MM.1S (cell line): Measurements from ENCODE around the gene SHC1.
"Not testable (repeated sequence)": the region's sequence is repeated elsewhere in the genome, so short reads cannot be mapped to it uniquely, and the experiment has no call there.

Experiments
- DNase-seq: peaks from one replicate; pipeline ENCODE4 v3.0.0-alpha.2; 2015
- H2AFZ ChIP-seq: fragments of 300-600 bp; sonication (generic); 2 replicates; pipeline ENCODE4 v1.6.0; 2016; ENCODE audit warnings: antibody characterized with exemption, low read length
- H3F3A ChIP-seq: fragments of 300-600 bp; sonication (generic); 2 replicates; pipeline ENCODE4 v1.6.1; 2016; ENCODE audit warnings: mild to moderate bottlenecking, antibody characterized with exemption, low read length, moderate library complexity, mixed read lengths; ENCODE audit not compliant: insufficient read depth
- H3K27ac ChIP-seq: fragments of 300-600 bp; sonication (generic); 2 replicates; pipeline ENCODE4 v1.5.1; 2016; ENCODE audit warnings: mild to moderate bottlenecking, low read length
- H3K27me3 ChIP-seq: fragments of 300-600 bp; sonication (generic); replicated peaks from 2 replicates; pipeline ENCODE4 v1.6.0; 2016; ENCODE audit warnings: low read length; ENCODE audit not compliant: insufficient read depth
- H3K36me3 ChIP-seq: fragments of 300-600 bp; sonication (generic); replicated peaks from 2 replicates; pipeline ENCODE4 v1.6.1; 2016; ENCODE audit warnings: mild to moderate bottlenecking, low read length, mixed read lengths; ENCODE audit not compliant: insufficient read depth
- H3K4me1 ChIP-seq: fragments of 300-600 bp; sonication (generic); 2 replicates; pipeline ENCODE4 v1.6.1; 2016; ENCODE audit warnings: low read length, mixed read lengths
- H3K4me2 ChIP-seq: fragments of 300-600 bp; sonication (generic); 2 replicates; pipeline ENCODE4 v1.6.0; 2016; ENCODE audit warnings: low read depth, low read length
- H3K4me3 ChIP-seq: fragments of 300-600 bp; sonication (generic); 2 replicates; pipeline ENCODE4 v1.5.1; 2016; ENCODE audit warnings: low read length, mixed read lengths
- H3K79me2 ChIP-seq: fragments of 300-600 bp; sonication (generic); 2 replicates; pipeline ENCODE4 v1.6.1; 2016; ENCODE audit warnings: mixed run types, low read length, mixed read lengths
- H3K9ac ChIP-seq: fragments of 300-600 bp; sonication (generic); 2 replicates; pipeline ENCODE4 v1.6.1; 2016; ENCODE audit warnings: low read length, mixed read lengths
- H3K9me2 ChIP-seq: fragments of 300-600 bp; sonication (generic); replicated peaks from 2 replicates; pipeline ENCODE4 v1.6.1; 2016; ENCODE audit warnings: mild to moderate bottlenecking, low read length, mixed read lengths; ENCODE audit not compliant: insufficient read depth
- H3K9me3 ChIP-seq: fragments of 300-600 bp; sonication (generic); replicated peaks from 2 replicates; pipeline ENCODE4 v1.6.1; 2016; ENCODE audit warnings: mild to moderate bottlenecking, low read length, mixed read lengths; ENCODE audit not compliant: insufficient read depth
- H4K20me1 ChIP-seq: fragments of 300-600 bp; sonication (generic); 2 replicates; pipeline ENCODE4 v1.6.1; 2016; ENCODE audit warnings: mild to moderate bottlenecking, low read length, moderate library complexity, mixed read lengths; ENCODE audit not compliant: insufficient read depth
- EZH2 ChIP-seq: fragments of 300-600 bp; sonication (generic); optimal IDR thresholded peaks from 2 replicates; pipeline ENCODE3; 2017; ENCODE audit warnings: low read depth, mild to moderate bottlenecking, antibody characterized with exemption, low read length, mixed read lengths
- EZH2phosphoT487 ChIP-seq: fragments of 300-600 bp; sonication (generic); IDR thresholded peaks from 2 replicates; pipeline ENCODE4 v1.6.1; 2018; ENCODE audit warnings: antibody characterized with exemption, low read length
- TF ChIP-seq, protein P1 (sequence below): fragments of 300-600 bp; sonication (generic); IDR thresholded peaks from 2 replicates; pipeline ENCODE4 v1.5.1; 2016; ENCODE audit warnings: antibody characterized with exemption, low read length, mixed read lengths

The SHC1 gene

GRCh38 chr1:154988058-154988954 lies 17.8 kb upstream of the SHC1 start:
- no peaks in the 10 kb centered on the region for H3K4me1 ChIP-seq
- H3K27ac ChIP-seq = no peak overlapping the region
- no peaks in the 10 kb centered on the region for H3K9me2 ChIP-seq
- H3K9ac ChIP-seq = no peak overlapping the region
- DNase-seq = peak; percentile 15
- H3K4me3 ChIP-seq = no peak overlapping the region
- no peak overlapping the region for H2AFZ ChIP-seq
- no peaks in the 10 kb centered on the region for H4K20me1 ChIP-seq
- H3F3A ChIP-seq = peaks cover 24% of the 10 kb centered on the region
- H3K4me2 ChIP-seq = no peak overlapping the region
- H3K27me3 ChIP-seq = no peaks in the 10 kb centered on the region
- H3K36me3 ChIP-seq = peaks cover 16% of the 10 kb centered on the region
- H3K79me2 ChIP-seq = peaks cover 69% of the 10 kb centered on the region
- TF ChIP-seq EZH2phosphoT487 (no peak), EZH2 (no peak)
- TF ChIP-seq, protein P1, sequence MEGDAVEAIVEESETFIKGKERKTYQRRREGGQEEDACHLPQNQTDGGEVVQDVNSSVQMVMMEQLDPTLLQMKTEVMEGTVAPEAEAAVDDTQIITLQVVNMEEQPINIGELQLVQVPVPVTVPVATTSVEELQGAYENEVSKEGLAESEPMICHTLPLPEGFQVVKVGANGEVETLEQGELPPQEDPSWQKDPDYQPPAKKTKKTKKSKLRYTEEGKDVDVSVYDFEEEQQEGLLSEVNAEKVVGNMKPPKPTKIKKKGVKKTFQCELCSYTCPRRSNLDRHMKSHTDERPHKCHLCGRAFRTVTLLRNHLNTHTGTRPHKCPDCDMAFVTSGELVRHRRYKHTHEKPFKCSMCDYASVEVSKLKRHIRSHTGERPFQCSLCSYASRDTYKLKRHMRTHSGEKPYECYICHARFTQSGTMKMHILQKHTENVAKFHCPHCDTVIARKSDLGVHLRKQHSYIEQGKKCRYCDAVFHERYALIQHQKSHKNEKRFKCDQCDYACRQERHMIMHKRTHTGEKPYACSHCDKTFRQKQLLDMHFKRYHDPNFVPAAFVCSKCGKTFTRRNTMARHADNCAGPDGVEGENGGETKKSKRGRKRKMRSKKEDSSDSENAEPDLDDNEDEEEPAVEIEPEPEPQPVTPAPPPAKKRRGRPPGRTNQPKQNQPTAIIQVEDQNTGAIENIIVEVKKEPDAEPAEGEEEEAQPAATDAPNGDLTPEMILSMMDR = peak; percentile 30
- H3K9me3 ChIP-seq = no peaks in the 10 kb centered on the region

- H2AFZ ChIP-seq = no peak overlapping the region
- no peak overlapping the region for H3K9ac ChIP-seq
- no peaks in the 10 kb centered on the region for H3K9me2 ChIP-seq
- H4K20me1 ChIP-seq = no peaks in the 10 kb centered on the region
- no peaks in the 10 kb centered on the region for H3K27me3 ChIP-seq
- peaks cover 75% of the 10 kb centered on the region for H3K79me2 ChIP-seq
- H3K9me3 ChIP-seq = no peaks in the 10 kb centered on the region
- TF ChIP-seq, protein P1 = no peak
- TF ChIP-seq EZH2phosphoT487 = no peak
- TF ChIP-seq EZH2 = no peak
- no peak overlapping the region for H3K4me2 ChIP-seq
- no peak for DNase-seq
- peaks cover 16% of the 10 kb centered on the region for H3K36me3 ChIP-seq
- H3K4me3 ChIP-seq = no peak overlapping the region
- peaks cover 4% of the 10 kb centered on the region; the same call in 1 of the 2 replicates for H3K4me1 ChIP-seq
- H3F3A ChIP-seq = peaks cover 27% of the 10 kb centered on the region
- no peak overlapping the region for H3K27ac ChIP-seq
Measured at GRCh38 chr1:154987326-154987725, 16.8 kb upstream of the SHC1 start.

GRCh38 chr1:154986736-154987135 lies 16.2 kb upstream of the SHC1 start:
- H3K79me2 ChIP-seq = peaks cover 81% of the 10 kb centered on the region

More at GRCh38 chr1:154986736-154987135, 16.2 kb upstream of the SHC1 start:
- H3K9me3 ChIP-seq, H3K27ac ChIP-seq, H3K4me1 ChIP-seq, H3K4me2 ChIP-seq, H3K9me2 ChIP-seq, H3K9ac ChIP-seq, H3K4me3 ChIP-seq, H2AFZ ChIP-seq, H4K20me1 ChIP-seq, DNase-seq, H3K27me3 ChIP-seq: not testable (repeated sequence)
- Histone ChIP-seq H3K36me3 (peaks cover 16% of the 10 kb centered on the region), H3F3A (peaks cover 30% of the 10 kb centered on the region)
